ENCODE data around the gene LDLR.
"Not testable (repeated sequence)": the region's sequence is repeated elsewhere in the genome, so short reads cannot be mapped to it uniquely, and the experiment has no call there.

The LDLR gene

DNA sequence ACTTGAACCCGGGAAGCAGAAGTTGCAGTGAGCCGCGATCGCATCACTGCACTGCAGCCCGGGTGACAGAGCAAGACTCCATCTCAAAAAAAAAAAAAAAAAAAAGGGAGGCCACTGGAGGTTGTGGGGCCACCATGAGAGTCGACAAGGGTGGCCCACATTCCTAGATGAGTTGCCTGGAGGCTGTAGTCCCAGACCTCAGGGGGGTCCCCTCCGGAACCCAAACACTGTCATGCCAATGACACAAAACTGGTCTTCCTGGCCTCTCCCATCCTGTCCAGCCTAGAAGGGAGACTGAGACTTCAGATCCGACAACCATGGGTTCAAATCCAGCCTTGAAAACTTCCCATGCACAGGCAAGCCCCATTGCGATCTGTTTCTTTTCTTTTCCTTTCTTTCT lies 51.6 kb downstream of the LDLR start:
- no peak for DNase-seq (ENCODE audit: low spot score)

DNA sequence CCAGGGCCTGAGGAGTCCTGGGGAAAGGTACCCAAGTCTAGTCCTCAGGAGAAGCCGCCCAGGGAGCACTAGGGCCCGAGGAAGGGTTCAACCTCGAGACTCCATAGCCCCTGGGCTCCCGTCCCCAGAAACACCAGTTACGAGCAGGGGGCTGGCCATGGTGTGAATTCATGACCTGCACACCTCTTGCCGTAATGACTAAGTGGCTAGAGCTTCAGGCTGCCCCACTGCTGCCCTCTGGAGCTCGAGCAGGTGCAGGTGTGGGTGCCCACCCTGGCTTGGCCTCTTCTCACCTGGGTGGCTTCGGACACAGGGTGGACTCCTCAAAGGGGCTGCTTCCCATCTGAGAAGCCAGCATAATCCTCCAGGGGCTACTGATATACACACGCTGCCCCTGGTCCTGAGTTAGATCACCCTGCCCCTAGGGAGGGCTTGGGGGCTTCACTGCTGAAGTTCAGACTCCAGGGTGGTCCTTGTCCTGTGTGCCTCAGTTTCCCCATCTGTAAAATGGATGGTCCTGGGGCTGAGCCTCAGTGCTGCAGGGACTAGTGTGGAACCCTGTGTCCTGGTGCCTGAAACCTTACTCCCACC lies 52.8 kb downstream of the LDLR start:
- DNase-seq (ENCODE audit: low spot score), result no peak

DNA sequence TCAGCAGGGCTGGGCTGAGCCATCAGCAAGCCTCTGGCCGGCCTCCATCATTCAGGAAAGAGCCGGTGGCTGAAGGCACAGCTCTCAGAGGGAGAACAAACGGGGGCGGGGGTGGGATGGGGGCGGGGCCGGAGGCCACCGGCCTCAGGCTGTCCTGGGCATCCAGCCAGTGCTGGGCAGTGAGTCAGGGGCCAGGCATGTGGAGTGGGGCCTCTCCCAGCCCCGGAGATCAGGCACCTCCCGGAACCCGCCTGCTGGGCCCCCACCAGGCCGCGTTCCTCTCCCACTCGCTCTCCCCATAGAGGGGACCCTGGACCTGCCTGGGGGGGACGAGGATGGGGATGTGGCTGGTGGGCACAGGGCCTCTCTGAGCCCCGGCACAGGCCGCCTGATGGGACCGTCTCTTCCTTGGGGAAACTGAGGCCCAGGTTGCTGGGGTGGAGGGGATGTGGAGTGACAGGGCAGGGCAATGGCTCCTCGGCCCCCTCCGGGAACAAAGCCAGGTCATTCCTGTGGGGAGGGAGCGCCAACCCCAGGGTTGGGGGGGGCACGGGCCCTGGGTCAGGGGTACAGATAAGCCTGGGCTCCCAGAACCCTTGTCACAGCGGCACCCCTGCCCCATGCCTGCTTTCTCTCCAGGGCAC lies 53.4 kb downstream of the LDLR start:
- DNase-seq (ENCODE audit: low spot score), result no peak

DNA sequence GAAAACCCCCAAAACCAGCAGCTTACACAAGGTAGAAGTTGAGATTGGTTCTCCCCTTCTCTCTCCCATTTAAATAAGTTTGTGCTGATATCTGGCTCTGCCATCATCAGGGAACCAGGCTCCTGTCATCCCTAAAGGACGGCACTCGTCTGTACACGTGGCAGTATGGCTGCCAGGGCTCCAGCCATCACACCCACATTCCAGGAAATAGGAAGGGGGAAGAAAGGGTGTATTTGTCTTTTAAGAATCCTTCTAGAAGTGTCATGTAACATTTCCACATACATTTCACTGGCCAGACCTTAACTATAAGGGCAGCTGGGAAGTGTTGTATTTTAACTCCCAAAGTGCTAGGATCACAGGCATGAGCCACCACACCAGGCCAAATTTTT lies 56.3 kb downstream of the LDLR start:
- DNase-seq (ENCODE audit: low spot score), result no peak

DNA sequence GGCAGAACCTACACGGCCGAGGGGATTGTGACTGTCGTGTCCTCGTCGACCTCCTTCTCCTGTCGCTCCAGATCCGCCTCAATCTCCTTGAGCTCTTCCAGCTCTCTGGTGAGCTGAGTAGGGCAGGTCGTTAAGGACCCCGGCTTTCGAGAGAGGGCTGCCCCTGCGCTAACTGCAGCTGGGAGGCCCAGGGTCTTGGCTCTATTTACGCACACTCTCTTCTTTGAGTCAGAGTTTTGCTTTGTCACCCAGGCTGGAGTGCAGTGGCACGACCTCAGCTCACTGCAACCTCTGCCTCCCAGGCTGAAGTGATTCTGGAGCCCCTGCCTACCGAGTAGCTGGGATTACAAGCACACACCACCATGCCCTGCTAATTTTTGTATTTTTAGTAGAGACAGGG lies 58.7 kb downstream of the LDLR start:
- DNase-seq (ENCODE audit: low spot score), result no peak

DNA sequence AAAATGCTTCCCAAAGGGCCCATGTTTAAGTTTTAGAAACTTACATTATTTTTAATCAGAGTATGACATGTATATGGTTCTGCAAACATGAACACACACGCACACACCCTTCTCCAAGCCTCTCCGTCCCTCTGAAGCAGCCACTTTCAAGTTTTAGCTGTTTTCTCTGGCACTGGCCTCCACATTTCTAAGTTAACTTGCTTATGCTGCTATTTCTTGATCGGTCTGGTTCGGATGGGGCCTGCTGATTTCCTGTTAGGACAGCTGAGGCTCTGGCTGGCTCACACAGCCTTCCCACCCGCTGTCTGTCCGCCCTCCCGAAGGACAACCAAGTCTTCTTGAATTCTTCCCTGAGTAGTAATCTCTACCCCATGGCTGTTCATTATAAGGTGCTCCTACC lies 61.9 kb downstream of the LDLR start:
- DNase-seq (ENCODE audit: low spot score), result no peak

DNA sequence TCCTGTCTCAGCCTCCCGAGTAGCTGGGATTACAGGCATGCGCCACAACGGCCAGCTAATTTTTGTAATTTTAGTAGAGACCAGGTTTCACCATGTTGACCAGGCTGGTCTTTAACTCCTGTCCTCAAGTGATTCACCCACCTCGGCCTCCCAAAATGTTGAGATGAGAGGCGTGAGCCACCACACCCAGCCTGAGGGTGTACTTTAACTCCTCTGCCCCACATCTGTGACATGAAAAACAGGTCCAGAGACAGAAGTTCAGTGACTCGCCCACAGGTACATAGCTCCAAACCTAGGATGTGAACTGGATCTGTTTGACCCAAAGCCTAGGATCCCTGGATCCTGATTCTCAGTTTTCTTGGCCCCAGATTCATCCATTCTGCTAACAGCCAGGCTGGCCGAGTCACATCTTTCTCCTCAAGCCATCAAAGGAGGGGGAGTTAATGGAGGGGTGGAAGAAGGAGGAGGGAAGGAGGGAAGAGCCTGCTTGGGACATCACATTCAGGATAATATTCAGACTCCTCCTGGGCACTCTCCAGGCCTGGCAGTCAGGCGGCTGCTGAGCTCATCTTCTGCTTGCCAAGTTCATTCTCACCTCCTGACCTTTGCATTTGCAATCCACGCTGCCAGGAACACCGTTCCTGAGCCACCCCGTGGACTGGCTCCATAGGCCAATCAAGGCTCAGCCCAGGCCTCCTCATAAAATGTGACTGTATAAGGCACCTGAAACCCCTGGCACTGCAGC lies 63.2 kb downstream of the LDLR start:
- no peak for DNase-seq (ENCODE audit: low spot score)

DNA sequence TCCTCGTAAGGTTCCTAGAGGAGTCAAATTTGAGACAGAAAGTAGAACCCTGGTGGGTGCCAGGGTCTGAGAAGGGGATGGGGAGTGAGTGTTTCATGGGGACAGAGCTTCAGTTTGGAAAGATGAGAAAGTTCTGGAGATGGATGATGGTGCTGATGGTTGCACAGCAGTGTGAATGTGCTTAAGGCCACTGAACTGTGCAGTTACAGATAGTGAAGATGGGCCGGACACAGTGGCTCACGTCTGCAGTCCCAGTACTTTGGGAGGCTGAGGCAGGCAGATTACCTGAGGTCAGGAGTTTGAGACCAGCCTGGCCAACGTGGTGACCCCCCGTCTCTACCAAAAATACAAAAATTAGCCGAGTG lies 65.4 kb downstream of the LDLR start:
- no peak for DNase-seq (ENCODE audit: low spot score)

DNA sequence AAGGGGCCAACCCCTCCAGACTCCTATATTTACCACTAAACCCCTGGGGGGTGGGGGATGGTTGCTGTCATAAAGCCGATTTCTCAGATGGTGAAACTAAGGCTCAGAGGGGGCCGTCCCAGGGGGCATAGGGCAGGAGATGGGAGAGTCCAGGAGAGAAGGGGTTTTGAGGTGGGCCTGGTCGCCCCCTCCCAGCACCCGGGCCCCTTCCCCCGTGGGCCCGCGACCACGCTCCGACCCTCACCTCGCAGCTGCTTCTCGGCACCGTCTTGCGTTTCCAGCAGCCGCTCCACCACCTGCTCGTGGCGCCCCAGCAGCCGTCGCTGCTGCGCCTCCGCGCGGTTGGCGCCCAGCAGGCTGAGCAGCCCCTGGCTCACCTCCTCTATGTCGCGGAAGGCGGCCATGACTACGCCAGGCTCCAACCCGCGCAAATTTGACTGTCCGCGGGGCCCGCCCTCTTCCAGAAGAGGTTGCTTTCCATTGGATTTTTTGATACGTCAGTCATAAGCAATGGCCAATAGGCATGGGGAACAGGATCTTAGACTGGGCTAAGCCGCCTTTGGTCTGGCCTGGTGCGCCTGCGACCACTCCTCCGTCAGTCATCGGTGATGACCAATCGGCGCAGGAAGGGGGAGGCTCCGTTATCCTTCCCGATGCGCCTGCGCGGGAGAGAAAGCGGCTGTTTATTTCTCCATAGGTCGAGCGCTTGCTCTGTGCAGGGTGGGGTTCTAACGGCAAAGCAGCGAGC lies 66.3 kb downstream of the LDLR start, which contains the start of gene SPC24:
Gene SPC24, minus strand, starts transcription at position 410 of the 748 bp plus-strand sequence. Its CDS starts 6 bp downstream, at position 404.
- peak; percentile 100 for DNase-seq (ENCODE audit: low spot score)

DNA sequence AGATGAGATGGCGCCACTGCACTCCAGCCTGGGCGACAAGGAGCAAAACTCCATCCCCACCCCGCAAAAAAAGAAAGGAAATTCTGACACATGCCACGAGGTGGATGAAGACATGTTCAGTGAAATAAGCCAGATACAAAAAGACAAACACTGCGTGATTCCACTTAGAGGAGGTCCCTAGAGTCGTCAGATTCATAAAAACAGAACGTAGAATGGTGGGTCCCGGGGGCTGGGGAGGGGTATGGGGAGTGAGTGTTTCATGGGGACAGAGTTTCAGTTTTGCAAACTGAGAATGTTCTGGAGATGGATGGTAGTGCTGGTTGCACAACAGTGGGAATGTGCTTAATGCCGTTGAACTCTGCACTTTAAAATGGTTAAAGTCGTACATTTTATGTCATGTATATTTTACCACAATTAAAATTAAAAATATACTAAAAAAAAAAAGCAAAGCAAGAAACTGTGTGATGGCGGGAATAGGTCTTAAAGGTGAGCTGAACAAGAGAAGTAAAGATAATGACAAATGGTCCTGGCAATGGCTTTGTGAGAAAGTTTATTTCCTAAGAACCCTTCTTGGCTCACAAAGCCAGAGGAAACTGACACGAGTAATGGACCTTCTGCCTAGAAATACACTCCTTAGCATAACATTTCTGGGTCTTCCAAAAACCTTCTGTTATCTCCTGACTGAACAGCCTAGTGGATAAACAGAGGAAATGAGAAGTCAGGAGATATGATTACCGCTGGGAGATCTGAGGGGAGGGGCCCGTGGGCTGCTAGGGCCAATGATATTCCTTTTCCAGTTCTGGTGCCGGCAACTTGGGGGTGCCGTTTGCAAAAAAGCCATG lies 70.6 kb downstream of the LDLR start:
- DNase-seq (ENCODE audit: low spot score), result no peak

DNA sequence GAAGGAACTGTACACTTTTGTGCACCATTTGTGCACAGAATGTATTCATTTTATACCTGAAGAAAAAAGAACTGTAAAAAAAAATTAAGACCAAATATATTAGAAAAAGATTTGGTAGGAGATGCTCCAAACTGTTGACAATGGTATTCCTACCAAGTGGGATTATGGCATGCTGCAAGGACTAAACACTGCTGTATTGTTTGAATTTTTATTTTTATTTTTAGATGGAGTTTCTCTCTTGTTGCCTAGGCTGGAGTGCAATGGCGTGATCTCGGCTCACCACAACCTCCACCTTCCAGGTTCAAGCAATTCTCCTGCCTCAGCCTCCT lies 71.1 kb downstream of the LDLR start:
- not testable (repeated sequence) for DNase-seq (ENCODE audit: low spot score)

DNA sequence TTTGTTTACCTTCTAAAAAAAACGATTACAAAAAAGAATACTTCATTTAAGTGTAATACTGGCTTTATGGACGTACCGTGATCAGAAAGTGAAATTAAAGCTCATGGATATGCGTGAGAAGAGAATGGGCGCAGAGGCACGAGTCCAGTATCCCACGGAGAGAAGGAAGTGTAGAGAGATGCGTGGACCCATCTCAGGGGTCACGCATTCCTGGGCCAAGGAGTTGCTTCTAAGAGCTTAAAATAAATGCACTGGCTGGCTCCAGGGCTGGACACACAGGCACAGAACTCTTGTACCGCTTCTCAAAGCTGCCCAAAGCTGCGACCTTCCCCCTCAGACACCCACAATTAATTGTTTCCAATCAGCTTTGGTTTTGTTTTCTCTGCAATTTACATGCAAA lies 75.0 kb downstream of the LDLR start:
- DNase-seq (ENCODE audit: low spot score), result no peak

DNA sequence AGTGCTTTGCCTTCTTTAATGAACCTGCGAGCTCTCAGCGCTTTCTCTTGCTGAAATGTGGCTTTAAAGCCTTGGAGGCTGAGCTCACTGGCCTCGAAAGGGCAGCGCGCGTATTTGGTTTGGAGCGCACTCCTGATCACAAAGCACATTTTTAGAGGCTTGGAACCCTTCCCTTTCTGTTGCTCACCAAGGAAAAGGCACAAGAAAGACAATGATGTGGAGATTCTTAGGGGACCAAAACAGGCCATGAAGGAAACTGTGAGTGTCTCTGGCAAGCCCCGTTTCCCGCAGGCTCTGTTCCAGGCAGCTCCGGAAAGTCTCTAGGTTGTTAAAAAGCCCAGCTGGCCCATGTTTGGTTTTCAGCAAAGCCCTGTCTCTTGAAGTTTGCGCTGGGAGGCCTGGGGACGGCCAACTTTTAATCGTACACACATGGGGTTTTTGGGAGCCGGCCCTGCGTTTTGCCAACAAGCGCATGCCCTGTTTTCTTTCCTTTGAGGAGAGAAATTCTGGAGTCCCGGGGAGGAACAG lies 75.7 kb downstream of the LDLR start:
- DNase-seq (ENCODE audit: low spot score), result no peak

DNA sequence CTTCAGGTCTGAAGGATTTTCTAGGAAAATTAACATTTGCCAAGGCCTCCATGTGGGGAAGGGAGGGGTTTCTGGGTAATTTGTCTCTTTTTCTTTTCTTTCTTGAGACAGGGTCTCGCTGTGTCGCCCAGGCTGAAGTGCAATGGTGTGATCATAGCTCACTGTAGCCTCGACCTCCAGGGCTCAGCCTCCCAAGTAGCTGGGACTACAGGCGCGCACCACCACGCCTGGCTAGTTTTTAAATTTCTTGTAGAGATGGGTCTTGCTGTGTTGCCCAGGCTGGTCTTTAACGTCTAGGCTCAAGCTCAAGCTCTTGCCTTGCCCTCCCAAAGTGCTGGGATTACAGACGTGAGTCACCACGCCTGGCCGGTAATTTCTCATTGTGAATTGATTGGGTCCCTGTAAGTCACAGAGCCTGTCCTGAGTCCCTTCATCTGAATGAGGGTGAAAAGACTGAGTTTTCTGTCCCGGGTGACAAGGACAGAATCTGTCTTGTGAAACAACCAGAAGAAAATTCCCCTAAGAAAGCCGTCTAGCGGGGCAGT lies 76.3 kb downstream of the LDLR start:
- no peak for DNase-seq (ENCODE audit: low spot score)

DNA sequence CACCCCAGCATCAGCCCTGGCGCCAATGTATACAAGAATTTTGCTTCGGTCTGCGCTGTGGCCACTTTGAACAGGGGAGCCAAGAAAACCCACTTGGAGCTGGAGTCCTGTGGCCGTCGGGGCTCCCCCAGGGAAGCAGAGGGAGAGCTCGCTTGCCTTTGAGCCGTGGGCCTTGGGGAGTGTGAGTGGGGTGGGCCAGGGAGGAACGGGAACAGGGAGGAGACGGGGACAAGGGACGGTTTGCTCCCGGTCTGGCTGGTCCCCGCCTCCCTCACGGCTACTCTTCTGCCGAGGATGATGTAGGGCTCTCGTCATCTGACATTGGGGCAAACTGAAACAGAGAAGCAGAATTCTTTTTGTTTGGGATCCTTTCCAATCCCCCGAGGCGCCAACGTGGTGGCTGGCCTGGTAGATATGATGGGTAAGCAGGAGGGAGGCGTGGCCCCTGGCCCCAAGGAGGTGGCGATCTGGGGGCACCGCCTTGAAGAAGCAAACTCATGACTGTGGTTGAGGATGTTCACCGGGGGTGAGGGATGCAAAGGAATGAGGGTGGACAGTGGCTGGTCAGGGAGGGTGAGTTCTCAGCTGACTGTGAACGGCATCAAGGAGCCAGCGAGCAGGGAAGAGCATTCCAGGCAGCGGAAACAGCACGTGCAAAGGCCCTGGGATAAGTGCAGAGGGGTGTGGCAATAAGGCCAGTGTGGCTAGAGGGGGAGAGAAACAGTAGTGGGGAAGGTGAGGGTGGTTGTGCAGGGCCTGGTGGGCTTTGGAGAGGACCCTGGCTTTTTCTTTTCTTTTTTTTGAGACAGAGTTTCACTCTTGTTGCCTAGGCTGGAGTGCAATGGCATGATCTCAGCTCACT lies 77.2 kb downstream of the LDLR start:
- no peak for DNase-seq (ENCODE audit: low spot score)

DNA sequence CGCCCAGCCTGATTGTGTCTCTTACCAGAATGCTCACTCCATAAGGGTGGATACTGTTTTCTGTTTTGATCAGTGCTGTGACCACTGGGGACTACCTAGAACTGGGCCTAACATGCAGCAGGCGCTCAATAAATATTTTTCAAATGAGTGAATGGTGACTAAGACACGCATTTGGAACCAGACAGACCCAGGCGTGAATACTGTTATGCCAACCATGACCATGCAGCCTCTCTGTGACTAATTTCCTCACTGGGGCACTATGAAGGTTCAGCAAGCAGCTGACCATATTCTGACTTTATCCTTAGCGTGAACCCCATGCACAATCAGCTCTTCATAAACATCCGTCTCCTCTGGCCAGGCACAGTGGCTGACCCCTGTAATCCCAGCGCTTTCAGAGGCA lies 79.3 kb downstream of the LDLR start:
- no peak for DNase-seq (ENCODE audit: low spot score)

DNA sequence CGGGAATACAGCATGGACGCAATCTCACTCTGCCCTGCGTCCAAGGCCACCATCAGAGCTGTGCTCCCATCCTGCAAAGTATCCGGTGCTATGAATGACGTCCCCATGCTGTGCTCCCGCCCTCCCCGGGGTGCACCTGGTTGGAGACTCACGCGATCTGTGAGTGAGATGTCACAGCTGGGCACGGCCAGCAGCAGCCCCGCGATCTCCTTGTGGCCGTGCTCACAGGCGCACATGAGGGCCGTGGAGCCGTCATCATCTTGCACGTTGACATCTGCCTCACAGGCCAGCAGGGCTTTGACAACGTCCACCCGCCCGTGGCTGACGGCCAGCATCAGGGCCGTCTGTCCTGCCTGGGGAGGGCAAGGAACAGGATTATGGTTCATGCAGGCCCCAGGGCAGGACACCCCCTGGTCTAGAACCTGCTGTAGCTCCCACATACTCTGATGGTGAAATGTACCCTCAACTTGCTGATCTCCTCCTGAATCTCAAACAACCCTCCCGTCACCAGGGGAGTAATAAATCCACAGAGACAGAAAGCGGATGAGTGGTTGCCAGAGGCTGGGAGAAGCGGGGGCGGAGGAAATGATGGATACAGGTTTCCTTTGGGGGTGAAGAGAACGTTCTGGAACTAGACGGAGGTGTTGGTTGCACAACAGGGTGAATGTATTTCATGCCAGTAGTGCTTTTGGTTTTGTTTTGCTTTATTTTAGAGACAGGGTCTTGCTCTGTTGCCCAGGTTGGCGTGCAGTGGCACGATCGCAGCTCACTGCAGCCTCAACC lies 80.8 kb downstream of the LDLR start:
- no peak for DNase-seq (ENCODE audit: low spot score)

DNA sequence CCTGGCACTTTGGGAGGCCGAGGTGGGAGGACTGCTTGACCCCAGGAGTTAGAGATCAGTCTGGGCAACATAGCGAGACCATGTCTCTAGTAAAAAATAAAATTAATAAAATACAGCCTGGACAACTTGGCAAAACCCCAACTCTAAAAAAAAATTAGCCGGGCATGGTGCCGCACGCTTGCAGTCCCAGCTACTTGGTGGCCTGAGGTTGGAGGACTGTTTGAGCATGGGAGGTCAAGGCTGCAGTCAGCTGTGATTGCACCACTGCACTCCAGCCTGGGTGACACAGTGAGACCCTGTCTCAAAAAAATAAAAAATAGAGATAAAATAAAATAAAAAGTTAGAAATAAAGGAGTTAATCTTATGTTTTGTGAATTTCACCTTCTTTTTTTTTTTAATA lies 81.9 kb downstream of the LDLR start:
- DNase-seq (ENCODE audit: low spot score), result no peak

DNA sequence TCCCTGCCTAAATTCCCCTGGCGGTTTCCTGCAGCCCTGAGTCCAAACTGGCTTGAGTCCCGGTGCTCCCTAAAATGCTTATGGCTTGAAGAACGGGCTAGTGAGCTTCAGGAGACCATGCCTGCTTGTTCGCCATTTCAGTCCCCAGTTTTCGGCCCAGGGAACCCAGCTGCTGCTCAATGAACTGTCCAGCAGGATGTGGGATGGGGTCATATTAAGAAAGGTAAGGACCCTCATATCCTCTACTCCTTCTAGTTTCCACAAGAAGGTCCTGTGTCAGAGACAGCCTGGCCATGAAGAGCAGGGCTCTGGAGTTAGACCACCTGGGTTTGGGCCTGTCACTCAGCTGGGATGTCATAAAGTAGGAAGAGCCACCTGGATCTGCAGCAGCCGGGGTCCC lies 83.3 kb downstream of the LDLR start:
- no peak for DNase-seq (ENCODE audit: low spot score)
